AG08395 (cell line): ENCODE measurements around the gene C5AR1.
"Not testable (repeated sequence)": the region's sequence is repeated elsewhere in the genome, so short reads cannot be mapped to it uniquely, and the experiment has no call there.

Experiments
- DNase-seq: peaks from one replicate; pipeline ENCODE4 v3.0.0; 2012; ENCODE audit warnings: mixed read lengths, low spot score

C5AR1 gene

GRCh38 chr19:47331931-47332547 lies 22.4 kb downstream of the C5AR1 start, which contains the start of gene C5AR2:
C5AR2 (plus strand) TSS chr19:47332175; CDS start chr19:47340800, 8,625 bp downstream.
- DNase-seq = peak; percentile 35

GRCh38 chr19:47336765-47337718 lies 27.4 kb downstream of the C5AR1 start:
- DNase-seq = not testable (repeated sequence)

- no peak for DNase-seq
Measured at GRCh38 chr19:47339196-47339880, 29.7 kb downstream of the C5AR1 start.

GRCh38 chr19:47340477-47341208 lies 31.0 kb downstream of the C5AR1 start:
- DNase-seq = no peak

GRCh38 chr19:47341734-47342133 lies 32.1 kb downstream of the C5AR1 start:
- no peak for DNase-seq

- no peak for DNase-seq
Measured at GRCh38 chr19:47343194-47343802, 33.6 kb downstream of the C5AR1 start.

GRCh38 chr19:47344425-47344824 lies 34.8 kb downstream of the C5AR1 start:
- no peak for DNase-seq

- DNase-seq = not testable (repeated sequence)
Measured at GRCh38 chr19:47346024-47346423, 36.4 kb downstream of the C5AR1 start.

- peak; percentile 100 for DNase-seq
Measured at GRCh38 chr19:47348819-47349795, 39.4 kb downstream of the C5AR1 start, which contains the start of gene DHX34. DHX34 (plus strand) TSS chr19:47349315; CDS start chr19:47353031, 3,716 bp downstream.

- DNase-seq = no peak
Measured at GRCh38 chr19:47350630-47351029, 41.0 kb downstream of the C5AR1 start.

- peak; percentile 37 for DNase-seq
Measured at GRCh38 chr19:47351548-47351947, 41.9 kb downstream of the C5AR1 start.

GRCh38 chr19:47352095-47352494 lies 42.4 kb downstream of the C5AR1 start:
- no peak for DNase-seq

GRCh38 chr19:47353307-47353712 lies 43.6 kb downstream of the C5AR1 start:
- no peak for DNase-seq

GRCh38 chr19:47356900-47357299 lies 47.2 kb downstream of the C5AR1 start:
- DNase-seq = no peak

GRCh38 chr19:47357788-47358680 lies 48.4 kb downstream of the C5AR1 start:
- DNase-seq = no peak

GRCh38 chr19:47358936-47359335 lies 49.3 kb downstream of the C5AR1 start:
- DNase-seq = no peak

GRCh38 chr19:47362321-47362720 lies 52.7 kb downstream of the C5AR1 start:
- DNase-seq = no peak

GRCh38 chr19:47363758-47364531 lies 54.3 kb downstream of the C5AR1 start:
- no peak for DNase-seq
